Mucosa of rectum (tissue), 2 donors: ENCODE results near the gene CCDC28B.

Experiments used
- H3K27ac ChIP-seq, 2 donors: one replicate each; pipeline ENCODE4 v1.7.0; 2013; ENCODE audit warnings: inconsistent platforms in 2 of 2, low read depth in 2 of 2, low read length in 2 of 2
- H3K27me3 ChIP-seq, 2 donors: one replicate each; pipeline ENCODE4 v1.7.0; 2013; ENCODE audit warnings: low read length in 2 of 2; ENCODE audit not compliant: control insufficient read depth in 2 of 2, insufficient read depth in 2 of 2
- H3K36me3 ChIP-seq, 2 donors: one replicate each; pipeline ENCODE4 v1.7.0; 2013; ENCODE audit warnings: low read length in 2 of 2; ENCODE audit not compliant: control insufficient read depth in 2 of 2, insufficient read depth in 2 of 2
- H3K4me1 ChIP-seq, 2 donors: one replicate each; pipeline ENCODE4 v1.7.0; 2013; ENCODE audit warnings: low read length in 2 of 2, mild to moderate bottlenecking in 1 of 2; ENCODE audit not compliant: control insufficient read depth in 2 of 2, insufficient read depth in 2 of 2
- H3K4me3 ChIP-seq, 2 donors: one replicate each; pipeline ENCODE4 v1.7.0; 2013; ENCODE audit warnings: low read length in 2 of 2
- H3K9ac ChIP-seq, 2 donors: one replicate each; pipeline ENCODE4 v1.7.0; 2013; ENCODE audit warnings: low read length in 2 of 2, low read depth in 1 of 2, mild to moderate bottlenecking in 1 of 2
- H3K9me3 ChIP-seq, 2 donors: one replicate each; pipeline ENCODE4 v1.7.0; 2013; ENCODE audit warnings: low read length in 2 of 2; ENCODE audit not compliant: control insufficient read depth in 2 of 2
- donor health status: healthy.
- donor health status: Normal muscosa, but diverticular disease.

CCDC28B gene

GRCh38 chr1:32220746-32221580, 20.6 kb downstream of the CCDC28B start:
- Histone ChIP-seq H3K27ac (peak overlapping the region in 1 of 2 donors; percentile 85), H3K27me3 (no peaks in the 10 kb centered on the region), H3K9ac (peak overlapping the region; percentile 74 to 98), H3K4me3 (peak overlapping the region; percentile 95 to 96), H3K4me1 (peaks cover 29 to 36% of the 10 kb centered on the region in 2 donors), H3K36me3 (peaks cover 23 to 28% of the 10 kb centered on the region in 2 donors), H3K9me3 (no peaks in the 10 kb centered on the region)

GRCh38 chr1:32221581-32221979, 21.2 kb downstream of the CCDC28B start:
- H3K36me3 ChIP-seq: peaks cover 24 to 30% of the 10 kb centered on the region in 2 donors
- H3K4me3 ChIP-seq: peak overlapping the region; percentile 95 to 96
- no peaks in the 10 kb centered on the region for H3K27me3 ChIP-seq
- H3K4me1 ChIP-seq: peaks cover 23 to 30% of the 10 kb centered on the region in 2 donors
- H3K27ac ChIP-seq: peak overlapping the region in 1 of 2 donors; percentile 85
- H3K9ac ChIP-seq: peak overlapping the region; percentile 74 to 98
- H3K9me3 ChIP-seq: no peaks in the 10 kb centered on the region

GRCh38 chr1:32221980-32222755, 21.8 kb downstream of the CCDC28B start, which contains the start of the genes EIF3I and TMEM234:
EIF3I (plus strand) TSS chr1:32222407; CDS start chr1:32222442, 35 bp downstream.
TMEM234 (minus strand) TSS chr1:32222353; CDS start chr1:32222322, 31 bp downstream.
- peak within 1 kb of the TSS; percentile 97 to 98 for H3K9ac ChIP-seq
- H3K9me3 ChIP-seq: no peaks in the 10 kb centered on the region
- peak within 1 kb of the TSS; percentile 84 to 85 for H3K27ac ChIP-seq
- peaks cover 18 to 24% of the 10 kb centered on the region in 2 donors for H3K4me1 ChIP-seq
- H3K4me3 ChIP-seq: peak within 1 kb of the TSS; percentile 95 to 96
- H3K27me3 ChIP-seq: no peaks in the 10 kb centered on the region
- peaks cover 18 to 25% of the 10 kb centered on the region in 2 donors for H3K36me3 ChIP-seq

- H3K36me3 ChIP-seq: peaks cover 29 to 36% of the 10 kb centered on the region in 2 donors
- no peaks in the 10 kb centered on the region for H3K9me3 ChIP-seq
- H3K4me1 ChIP-seq: peaks cover 18% of the 10 kb centered on the region in 2 donors
- H3K27ac ChIP-seq: no peak overlapping the region
- H3K4me3 ChIP-seq: peak overlapping the region in 1 of 2 donors; percentile 26
- H3K9ac ChIP-seq: peak overlapping the region in 1 of 2 donors; percentile 54
- no peaks in the 10 kb centered on the region for H3K27me3 ChIP-seq
These were observed 23.3 kb downstream of the CCDC28B start for GRCh38 chr1:32223683-32224082.

GRCh38 chr1:32224285-32224684, 23.9 kb downstream of the CCDC28B start:
- no peaks in the 10 kb centered on the region for H3K27me3 ChIP-seq
- no peak overlapping the region for H3K27ac ChIP-seq
- H3K36me3 ChIP-seq: peaks cover 34 to 41% of the 10 kb centered on the region in 2 donors
- H3K4me3 ChIP-seq: no peak overlapping the region
- peaks cover 18% of the 10 kb centered on the region in 2 donors for H3K4me1 ChIP-seq
- no peak overlapping the region for H3K9ac ChIP-seq
- H3K9me3 ChIP-seq: no peaks in the 10 kb centered on the region

GRCh38 chr1:32228771-32229170, 28.4 kb downstream of the CCDC28B start:
- Histone ChIP-seq H3K9me3 (no peaks in the 10 kb centered on the region), H3K36me3 (peaks cover 50 to 61% of the 10 kb centered on the region in 2 donors), H3K4me1 (peaks cover 0 to 2% of the 10 kb centered on the region in 2 donors), H3K27ac (no peak overlapping the region), H3K4me3 (no peak overlapping the region), H3K9ac (no peak overlapping the region), H3K27me3 (no peaks in the 10 kb centered on the region)

GRCh38 chr1:32231843-32232432, 31.5 kb downstream of the CCDC28B start:
- H3K27me3 ChIP-seq: no peaks in the 10 kb centered on the region
- no peaks in the 10 kb centered on the region for H3K4me1 ChIP-seq
- H3K9ac ChIP-seq: no peak overlapping the region
- H3K9me3 ChIP-seq: no peaks in the 10 kb centered on the region
- H3K36me3 ChIP-seq: peaks cover 36 to 45% of the 10 kb centered on the region in 2 donors
- no peak overlapping the region for H3K4me3 ChIP-seq
- H3K27ac ChIP-seq: no peak overlapping the region

- H3K36me3 ChIP-seq: peaks cover 30 to 39% of the 10 kb centered on the region in 2 donors
These were observed 32.3 kb downstream of the CCDC28B start for GRCh38 chr1:32232558-32233304.

GRCh38 chr1:32234792-32235191, 34.4 kb downstream of the CCDC28B start:
- Histone ChIP-seq H3K36me3 (peaks cover 16 to 22% of the 10 kb centered on the region in 2 donors), H3K27ac (no peak overlapping the region), H3K9ac (no peak overlapping the region), H3K27me3 (no peaks in the 10 kb centered on the region), H3K4me1 (peaks cover 0 to under 1% of the 10 kb centered on the region in 2 donors), H3K9me3 (no peaks in the 10 kb centered on the region), H3K4me3 (no peak overlapping the region)

More at GRCh38 chr1:32232558-32233304, 32.3 kb downstream of the CCDC28B start:
- no peaks in the 10 kb centered on the region for H3K9me3 ChIP-seq
- no peak overlapping the region for H3K4me3 ChIP-seq
- H3K27me3 ChIP-seq: no peaks in the 10 kb centered on the region
- no peaks in the 10 kb centered on the region for H3K4me1 ChIP-seq
- no peak overlapping the region for H3K27ac ChIP-seq
- no peak overlapping the region for H3K9ac ChIP-seq
